ENCODE data around the gene EEF1AKMT4.
A peak's percentile ranks its signal among the peaks of the same experiment; 100 is the strongest.

EEF1AKMT4 gene

DNA sequence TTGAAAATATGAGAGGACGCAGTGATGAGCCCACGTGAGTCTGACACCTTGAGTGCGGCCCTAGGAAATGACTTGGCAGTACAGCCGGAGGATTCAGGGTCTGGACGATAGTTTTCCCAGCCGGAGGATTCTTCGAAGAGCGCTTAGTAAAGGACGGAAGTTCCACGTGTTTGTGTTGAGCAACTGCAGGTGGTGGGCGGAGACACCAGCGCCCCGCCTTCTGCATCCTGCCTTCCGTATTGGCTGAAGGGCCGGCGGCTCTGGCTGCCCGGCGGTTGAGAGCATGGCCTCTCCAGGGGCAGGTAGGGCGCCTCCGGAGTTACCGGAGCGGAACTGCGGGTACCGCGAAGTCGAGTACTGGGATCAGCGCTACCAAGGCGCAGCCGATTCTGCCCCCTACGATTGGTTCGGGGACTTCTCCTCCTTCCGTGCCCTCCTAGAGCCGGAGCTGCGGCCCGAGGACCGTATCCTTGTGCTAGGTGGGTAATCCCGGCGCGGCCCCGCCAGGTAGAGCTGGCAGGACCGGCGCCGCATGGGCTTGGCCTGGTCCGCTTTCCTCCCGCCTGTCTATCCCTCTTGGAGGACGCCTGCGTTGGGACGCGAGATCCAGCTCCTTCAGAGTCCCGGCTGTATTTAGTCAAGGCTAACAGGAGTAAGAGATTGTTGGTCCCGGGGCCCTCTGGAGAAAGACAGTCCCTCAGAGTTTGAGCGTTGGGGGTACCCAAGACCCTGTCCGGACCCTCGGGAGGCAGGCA is at the start of gene EEF1AKMT4:
Gene EEF1AKMT4 (plus strand): TSS at position 261 of the 755 bp plus-strand sequence. CDS start 23 bp downstream, at position 284.
- DNase-seq, result peak; percentile 94

DNA sequence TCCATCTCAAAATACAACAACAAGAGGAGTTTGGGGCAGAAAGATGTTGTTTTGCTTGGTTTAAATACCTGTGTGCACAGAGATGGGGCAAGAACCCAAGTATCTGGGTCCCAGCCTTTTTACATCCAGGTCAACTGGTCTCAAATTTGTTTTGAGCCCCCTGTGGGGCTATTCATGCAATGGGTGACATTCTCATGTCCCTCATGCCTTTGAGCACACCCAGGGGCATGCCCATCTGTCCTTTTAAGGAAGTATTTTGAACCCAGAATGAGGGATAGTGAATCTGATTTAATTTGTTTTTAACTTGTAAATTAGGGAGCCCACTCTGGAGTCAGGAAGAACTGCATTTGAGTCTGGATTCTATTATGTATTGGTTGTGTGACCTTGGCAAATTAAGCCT is 48.6 kb upstream of the EEF1AKMT4 start:
- DNase-seq, result no peak

DNA sequence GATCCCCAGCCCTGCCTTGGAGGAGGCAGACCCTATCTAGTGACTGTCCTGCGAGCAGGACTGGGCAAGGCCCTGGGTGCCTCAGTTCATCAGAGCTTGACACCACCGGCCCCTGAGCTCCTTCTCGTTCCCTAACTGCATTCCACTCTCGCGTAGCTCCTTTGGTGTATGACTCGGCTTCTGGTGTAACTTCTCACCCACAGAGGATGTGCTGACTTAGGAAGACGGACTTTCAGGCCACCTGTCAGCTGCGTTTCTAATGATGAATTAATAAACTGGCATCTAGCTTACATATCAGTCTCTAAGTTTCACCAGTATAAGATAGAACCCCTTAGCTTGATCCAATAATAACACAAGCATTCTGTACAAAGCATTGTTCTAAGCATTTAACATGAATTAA is 45.9 kb upstream of the EEF1AKMT4 start:
- no peak for DNase-seq

DNA sequence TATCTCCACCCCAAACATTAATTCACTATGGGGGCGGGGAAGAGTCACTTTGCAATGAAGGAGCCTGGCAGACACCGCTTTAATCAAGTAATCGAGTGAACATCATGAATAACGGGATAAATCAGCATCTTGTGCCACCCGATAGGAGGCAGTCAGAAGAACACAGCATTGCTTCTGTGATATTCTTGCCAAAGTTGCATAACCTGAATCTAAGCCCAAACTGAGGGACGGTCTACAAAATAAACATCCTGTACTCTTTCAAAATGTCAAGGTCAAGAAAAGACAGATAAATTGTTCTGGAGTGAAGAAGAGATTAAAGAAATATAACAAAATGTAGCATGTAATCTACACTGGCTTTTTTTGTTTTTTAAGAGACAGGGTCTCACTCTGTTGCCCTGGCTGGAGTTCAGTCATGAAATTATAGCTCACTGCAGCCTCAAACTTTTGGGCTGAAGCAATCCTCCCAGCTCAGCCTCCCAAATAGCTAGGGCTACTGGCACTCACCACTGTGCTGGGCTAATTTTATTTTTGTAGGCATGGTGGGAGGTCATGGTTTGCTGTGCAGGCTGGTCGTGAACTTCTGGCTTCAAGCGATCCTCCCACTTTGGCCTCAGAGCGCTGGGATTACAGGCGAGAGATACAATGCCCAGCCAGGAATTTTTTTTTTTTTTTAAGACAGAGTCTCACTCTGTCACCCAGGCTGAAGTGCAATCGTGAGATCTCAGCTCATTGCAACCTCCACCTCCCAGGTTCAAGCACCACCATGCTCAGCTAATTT is 40.1 kb upstream of the EEF1AKMT4 start:
- DNase-seq, result no peak

DNA sequence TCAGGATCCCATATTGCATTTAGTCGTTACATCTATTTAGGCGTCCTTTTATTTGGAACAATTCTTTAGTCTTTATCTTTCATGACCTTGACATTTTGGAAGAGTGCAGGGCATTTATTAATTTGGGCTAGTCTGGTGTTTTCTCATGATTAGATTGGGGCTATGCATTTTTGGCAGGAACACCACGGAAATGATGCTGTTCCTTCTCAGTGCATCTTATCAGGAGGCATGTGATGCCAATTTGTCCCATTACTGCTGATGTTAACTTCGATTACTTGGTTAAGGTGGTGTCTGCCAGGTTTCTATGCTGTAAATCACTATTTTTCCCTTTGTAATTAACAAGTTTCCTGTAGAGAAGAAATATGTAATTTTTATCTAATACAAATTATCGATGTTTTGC is 38.2 kb upstream of the EEF1AKMT4 start:
- no peak for DNase-seq

DNA sequence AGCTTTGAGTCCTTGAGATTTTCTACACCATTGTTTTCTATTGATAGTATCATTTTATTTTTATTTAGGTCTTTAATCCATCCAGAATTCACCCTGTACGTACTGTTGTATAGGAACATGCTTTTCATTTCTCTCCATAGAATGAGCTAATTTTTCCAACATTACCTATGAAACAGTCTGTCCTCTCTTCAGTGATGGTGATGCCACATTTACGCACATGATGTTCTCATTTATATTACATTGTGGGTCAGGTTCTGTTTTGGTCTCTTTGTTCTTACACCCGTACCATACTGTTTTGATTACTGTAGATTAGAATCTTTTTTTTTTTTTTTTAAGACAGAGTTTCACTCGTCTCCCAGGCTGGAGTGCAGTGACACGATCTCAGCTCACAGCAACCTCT is 37.8 kb upstream of the EEF1AKMT4 start:
- no peak for DNase-seq

DNA sequence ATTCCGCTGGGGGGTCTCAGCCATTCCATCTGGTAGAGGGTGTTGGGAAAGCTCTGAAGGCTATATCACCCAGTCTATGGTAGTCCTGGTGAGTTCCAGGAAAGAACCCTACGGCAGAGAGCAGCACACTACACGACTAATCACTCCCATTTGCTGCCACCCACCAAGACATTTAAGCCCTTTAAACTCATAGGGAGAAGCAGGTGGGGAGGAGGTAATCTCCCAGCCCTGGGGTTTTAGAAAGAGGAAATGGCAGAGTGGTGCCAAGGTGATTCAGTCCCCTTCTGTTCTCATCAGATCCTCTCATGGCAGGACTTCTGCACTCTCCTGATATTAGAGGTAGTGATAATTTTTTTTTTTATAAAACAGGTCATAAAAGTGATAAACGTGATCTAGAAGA is 30.7 kb upstream of the EEF1AKMT4 start:
- no peak for DNase-seq

DNA sequence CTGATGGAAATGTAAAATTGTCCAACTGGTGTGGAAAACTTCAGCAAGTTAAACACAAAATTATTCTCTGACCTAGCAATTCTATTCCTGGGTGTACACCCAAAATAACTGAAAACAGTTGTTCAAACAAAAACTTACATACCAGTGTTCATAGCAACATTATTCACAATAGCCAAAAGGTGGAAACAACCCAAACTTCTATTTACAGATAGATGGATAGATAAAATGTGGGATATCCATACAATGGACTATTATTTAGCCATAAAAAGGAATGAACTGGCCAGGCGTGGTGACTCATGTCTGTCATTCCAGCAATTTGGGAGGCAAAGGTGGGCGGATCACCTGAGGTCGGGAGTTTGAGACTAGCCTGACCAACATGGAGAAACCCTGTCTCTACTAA is 27.0 kb upstream of the EEF1AKMT4 start:
- DNase-seq, result no peak

DNA sequence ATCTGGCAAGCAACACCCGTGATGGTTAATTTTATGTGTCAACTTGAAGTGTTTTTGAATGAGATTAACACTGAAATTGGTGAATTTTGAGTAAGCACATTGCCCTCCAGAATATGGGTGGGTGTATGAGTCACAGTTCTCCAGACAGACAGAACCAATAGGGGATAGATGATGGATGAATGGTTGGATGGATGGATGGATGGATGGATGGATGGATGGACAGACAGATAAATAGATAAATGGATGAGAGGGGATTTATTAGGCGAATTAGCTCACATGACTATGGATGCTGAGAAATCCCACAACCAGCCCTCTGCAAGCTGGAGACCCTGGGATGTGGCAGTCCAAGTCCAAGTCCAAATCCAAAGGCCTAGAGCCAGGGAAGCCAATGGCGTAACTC is 25.5 kb upstream of the EEF1AKMT4 start:
- no peak for DNase-seq

DNA sequence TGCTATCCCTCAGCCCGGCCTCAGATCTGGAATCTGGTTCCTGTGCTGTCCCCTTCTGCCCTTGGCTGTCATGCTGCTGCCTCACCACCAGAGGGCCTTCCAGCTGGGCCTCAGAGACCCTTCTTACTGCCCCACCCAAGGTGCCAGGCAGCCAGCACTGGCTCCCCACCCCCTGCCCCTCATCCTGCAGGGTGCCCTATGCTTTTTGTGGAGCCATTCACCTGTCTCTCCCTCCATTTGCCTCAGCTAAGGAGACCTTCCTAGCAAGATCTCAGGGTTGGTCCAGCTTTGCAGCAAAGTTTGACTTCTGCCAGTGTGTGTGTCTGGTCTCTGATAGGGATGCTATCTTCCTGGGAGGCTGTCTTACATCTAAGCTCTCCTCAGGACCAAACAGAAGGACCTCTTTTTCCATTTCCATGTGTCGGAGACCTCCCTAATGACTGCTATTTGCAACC is 22.0 kb upstream of the EEF1AKMT4 start:
- peak; percentile 21 for DNase-seq

DNA sequence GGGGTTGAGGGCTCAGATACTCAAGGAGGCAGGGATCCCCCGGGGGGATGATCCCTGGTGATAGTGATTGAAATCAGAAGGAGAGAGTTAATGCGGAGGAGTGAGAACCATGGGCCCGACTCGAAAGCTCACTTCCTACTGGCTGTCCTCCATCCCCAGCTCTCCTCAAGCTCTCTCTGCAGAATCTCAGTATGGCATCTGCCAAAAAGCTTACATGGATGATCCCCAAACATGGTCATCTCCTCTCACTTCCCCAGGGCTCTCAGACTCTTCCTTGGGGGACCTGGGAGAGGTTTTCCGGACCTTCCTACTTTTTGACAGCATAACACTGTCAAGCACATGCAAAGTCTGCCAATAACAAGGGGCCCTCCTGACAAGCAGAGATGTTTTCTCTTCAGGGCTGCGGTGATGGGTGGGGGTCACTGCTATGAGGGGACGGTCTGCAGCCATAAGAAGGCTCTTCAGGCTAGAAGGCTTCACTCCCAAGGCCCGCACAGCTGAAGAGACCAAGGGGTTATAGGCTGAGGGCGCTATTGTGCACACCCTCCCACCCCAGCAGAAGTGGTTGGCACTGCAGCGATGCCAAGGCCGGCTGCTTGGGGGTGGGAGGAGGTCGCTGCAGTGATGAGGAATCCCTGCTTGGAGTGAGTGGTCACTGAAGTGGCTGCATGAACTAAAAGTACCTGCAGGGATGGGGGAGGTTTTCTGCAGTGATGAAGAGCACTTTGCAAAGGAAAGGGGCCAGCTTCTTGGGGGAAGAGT is 20.9 kb upstream of the EEF1AKMT4 start:
- DNase-seq, result no peak

DNA sequence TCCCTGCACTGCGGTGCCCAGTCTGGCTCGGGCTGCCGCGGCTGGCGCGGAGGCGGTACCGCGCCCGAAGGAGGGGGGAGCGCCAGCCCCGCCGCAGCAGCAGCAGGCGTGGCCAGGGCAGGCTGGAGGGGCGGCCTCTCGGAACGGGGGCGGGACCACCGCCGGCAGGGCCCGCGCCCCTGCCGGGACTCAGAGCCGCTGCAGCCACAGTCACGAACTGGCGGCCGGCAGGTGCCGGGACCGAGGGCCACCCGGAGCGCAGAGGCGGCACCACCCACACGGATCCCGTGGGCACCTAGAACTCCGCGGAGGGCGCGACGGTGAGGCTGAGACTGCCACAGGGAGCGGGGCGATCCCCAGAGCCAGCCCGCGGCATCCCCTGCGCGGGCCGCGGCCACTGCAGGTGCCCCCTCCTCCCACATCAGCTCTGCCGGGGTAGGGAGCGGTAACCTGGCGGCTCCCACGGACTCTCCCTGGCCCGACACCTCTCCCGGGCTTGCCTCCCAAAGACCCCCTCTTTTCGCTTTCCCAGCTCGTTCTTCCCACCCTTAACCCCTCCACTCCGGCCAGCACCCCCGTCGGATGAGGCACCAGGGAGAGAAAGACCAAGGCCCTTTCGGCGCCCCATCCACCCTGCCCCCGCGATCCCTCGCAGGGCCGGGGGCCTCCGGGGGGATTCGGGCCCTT is 19.9 kb upstream of the EEF1AKMT4 start, which contains the start of gene VWA5B2:
Gene VWA5B2 (plus strand): TSS at position 192 of the 687 bp plus-strand sequence. CDS start 944 bp downstream, outside the sequence.
- peak; percentile 27 for DNase-seq

DNA sequence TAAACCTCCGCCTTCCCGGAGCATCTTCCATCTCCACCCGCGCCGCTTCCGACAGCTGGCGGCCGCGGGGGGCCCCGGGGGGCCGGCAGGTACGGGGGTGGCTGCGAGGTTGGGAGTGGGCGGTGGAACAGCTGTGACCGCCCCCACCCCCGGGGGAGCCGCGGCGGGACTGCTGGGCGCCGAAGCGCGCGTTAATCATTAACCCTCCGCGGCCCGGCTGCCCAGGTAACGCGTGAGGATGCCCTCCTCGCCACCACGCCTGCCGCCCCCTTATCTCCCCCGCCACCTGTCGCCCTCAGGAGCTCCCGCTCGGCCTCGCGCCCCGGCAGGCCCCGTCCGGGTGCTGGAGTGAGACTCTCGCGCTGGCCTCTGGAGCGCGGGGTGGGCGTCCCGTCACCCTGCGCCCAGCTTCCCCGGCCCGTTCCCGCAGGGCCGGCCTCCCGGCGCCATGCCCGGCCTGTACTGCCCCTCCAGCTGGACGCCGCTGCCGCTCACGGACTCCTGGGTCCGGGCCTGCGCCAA is 19.3 kb upstream of the EEF1AKMT4 start:
- DNase-seq, result no peak

DNA sequence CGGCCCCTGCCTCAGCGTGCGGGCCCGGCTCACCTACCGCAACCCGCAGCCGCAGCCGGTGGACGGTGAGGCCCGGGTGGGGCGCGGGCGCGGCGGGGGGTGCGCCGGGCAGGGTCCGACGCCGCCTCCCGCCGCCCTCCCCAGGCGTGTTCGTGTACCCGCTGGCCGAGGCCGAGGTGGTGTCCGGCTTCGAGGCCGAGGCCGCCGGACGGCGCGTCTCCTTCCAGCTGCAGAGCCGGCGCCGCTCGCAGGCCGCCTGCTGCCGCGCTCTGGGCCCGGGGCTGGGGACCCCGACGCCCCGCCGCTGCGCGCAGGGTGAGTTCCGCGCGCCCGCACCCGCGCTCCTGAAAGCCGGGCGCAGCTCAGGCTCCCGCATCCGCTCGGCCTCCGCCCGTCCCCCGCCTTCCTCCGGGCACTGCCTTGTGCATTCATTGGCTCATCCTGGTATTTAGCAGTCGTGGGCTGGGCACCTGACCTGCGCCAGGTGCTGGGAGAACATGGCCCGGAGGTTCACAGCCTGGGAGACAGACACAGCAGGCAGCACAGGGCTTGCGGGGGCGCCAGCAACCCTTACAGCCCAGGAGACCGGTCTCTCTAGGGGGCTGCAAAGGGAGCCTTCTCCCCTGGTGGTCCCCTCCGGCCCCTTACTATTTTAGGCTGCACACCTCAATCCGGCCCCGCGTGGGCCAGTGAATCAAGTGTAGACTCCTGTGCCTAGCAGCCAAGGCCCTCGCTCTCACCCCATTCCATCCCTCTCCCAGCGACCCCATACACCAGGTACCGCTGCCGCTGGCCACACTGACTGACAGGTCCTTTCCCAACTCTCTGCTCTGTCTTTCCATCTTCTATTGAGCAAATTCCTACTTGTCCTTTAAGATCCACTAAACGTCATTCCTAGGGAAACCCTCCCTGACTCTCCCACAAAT is 18.6 kb upstream of the EEF1AKMT4 start:
- no peak for DNase-seq

DNA sequence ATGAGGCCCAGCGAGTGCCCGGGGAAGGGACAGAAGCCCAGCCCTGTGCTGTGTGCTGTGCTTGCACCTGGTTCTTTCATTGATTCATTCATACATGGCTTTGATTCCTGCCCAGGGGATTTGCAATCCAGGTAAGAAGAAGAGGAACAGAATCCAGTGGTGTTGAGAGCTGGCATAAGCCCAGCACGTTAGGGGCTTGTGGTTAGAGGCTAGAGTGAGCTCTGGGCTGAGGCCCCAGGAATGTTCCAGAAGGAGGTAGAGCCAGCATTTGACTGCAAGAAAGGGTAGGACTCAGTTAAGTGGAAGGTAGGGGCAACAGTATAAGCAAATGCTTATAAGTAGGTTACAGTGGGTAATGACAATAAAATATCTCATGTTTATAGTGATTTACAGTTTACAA is 17.8 kb upstream of the EEF1AKMT4 start:
- no peak for DNase-seq

DNA sequence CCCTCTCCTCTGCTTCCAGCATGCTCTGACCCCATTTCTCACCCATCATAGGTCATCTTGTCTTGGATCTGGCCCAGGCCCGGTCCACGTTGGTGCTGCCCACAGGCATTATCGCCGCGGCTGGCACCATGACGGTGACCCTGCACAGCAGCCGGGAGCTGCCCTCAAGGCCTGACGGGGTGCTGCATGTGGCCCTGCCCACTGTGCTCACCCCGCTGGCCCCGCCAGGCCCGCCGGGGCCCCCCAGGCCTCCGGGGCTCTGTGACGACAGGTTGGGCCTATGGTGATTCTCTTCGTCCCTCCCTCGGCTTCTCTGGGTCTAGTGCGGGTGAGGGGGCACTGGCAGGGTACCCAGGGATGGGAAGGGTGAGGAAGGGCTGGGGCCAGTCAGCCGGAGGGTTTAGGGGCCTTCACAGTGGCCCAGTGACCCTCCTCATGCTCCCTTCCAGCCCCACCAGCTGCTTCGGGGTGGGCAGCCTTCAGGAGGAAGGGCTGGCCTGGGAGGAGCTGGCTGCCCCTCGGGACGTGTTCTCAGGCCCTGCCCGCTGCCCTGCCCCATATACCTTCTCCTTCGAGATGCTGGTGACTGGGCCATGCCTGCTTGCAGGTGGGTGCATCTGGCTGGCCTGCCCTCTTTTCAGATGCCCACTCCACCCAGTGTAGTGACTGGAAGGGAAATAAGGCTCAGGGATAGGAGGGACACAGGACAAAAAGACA is 16.2 kb upstream of the EEF1AKMT4 start:
- no peak for DNase-seq

DNA sequence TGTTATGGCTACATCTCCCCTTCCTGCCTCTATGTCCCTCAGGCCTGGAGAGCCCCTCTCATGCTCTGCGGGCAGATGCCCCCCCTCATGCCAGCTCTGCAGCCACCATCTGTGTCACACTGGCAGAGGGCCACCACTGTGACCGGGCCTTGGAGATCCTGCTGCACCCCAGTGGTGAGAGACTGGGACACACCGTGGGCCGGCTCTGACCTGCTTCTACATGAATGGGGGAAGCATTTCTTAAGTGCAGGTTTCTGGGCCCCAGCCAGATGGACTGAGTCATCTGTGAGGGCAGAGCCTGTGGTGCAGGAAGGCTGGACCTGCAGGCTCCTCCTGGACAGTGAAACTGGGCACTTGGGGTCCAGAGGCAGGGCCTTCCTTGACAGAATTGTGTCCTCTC is 15.2 kb upstream of the EEF1AKMT4 start:
- no peak for DNase-seq

DNA sequence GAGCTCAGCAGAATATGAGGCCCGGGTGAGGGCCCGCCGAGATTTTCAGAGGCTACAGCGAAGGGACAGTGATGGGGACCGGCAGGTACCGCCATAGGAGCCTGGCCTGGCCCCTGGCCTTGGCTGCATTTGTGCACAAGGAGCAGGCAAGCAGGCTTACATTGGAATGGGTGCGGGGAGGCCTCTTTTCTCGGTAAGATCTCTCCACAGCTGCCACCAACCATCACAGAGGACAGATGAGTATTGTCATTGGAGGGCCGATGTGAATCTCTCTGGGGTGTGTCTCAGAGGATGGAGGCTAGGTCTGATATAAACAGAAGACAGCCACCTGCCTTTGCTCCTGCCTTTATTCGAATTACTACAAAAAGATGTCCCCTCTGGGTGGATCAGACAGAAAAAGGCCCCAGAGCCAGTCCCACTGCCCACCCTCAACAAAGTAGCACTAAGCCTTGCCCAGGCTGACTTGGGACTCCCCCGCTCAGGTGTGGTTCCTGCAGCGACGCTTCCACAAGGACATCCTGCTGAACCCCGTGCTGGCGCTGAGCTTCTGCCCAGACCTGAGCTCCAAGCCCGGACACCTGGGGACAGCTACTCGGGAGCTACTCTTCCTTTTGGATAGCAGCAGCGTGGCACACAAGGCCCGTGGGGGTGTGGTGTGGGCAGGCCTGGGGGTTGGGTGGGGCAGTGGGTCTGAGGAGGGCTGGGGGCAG is 14.6 kb upstream of the EEF1AKMT4 start:
- no peak for DNase-seq

DNA sequence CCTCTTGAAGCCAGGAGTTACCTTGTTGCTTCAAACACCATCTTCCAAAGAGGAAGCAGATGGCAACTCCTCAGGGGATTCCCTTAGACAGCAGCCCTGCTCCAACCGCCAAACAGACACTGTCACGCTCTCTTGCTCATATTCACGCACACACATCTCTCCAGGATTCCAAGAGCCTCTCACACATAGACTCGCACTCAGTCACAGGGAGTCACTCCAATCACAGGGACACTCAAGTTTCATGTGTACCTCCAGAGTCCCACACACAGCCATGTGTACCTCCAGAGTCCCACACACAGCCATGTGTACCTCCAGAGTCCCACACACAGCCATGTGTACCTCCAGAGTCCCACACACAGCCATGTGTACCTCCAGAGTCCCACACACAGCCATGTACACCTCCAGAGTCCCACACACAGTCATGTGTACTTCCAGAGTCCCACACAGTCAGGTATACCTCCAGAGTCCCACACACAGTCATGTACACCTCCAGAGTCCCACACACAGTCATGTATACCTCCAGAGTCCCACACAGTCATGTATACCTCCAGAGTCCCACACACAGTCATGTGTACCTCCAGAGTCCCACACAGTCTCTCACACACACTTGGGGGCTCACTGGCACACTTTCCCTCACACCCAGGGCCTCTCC is 14.0 kb upstream of the EEF1AKMT4 start:
- no peak for DNase-seq

DNA sequence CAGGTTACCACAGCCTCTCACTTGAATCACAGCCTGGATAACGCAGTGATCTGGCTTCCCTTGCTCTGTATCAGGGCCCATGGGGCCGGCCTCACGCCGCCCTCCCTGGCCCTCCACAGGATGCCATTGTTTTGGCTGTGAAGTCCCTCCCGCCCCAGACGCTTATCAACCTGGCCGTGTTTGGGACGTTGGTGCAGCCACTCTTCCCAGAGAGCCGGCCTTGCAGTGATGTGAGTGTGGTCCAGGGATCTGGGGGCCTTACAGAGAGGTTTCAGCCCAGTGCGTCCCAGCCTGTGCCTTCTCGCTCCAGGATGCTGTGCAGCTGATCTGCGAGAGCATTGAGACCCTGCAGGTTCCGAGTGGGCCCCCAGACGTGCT is 13.4 kb upstream of the EEF1AKMT4 start:
- no peak for DNase-seq

Measured in GDM1 (cell line).